IMR-90 (cell line): ENCODE results near the gene ANKFY1. TPM values are rescaled to one million over a fixed set of nuclear protein-coding genes. Genes with fewer than 3 reads are reported as not detected.

ENCODE experiments used
- ATAC-seq: fragments of 200-7000 bp; cut with Tn5 transposase; 2 replicates; pipeline ENCODE4 v1.9.1; 2020; ENCODE audit warnings: low read depth, mild to moderate bottlenecking, moderate library complexity
- BruUV-seq: library from RNA; stranded (reverse); fragments of 400-500 nt; replicated peaks from 2 replicates; lab custom pipeline; 2021; lab: Mats Ljungman, UMichigan
- CTCF ChIA-PET: fragments of 300-600 bp; formaldehyde crosslinking; extraction: SDS; loops from one replicate; lab custom pipeline; 2021; ENCODE audit warnings: antibody characterized with exemption; lab: Yijun Ruan, JAX
- POLR2A ChIA-PET: fragments of 300-600 bp; sonication (Branson Sonifier 250); formaldehyde crosslinking; loops from one replicate; lab custom pipeline; 2022; ENCODE audit warnings: antibody characterized with exemption; ENCODE audit not compliant: unreplicated experiment; lab: Charles Lee
- DNase-seq: peaks from one replicate; pipeline ENCODE4 v3.0.0; 2013
- H2AFZ ChIP-seq: replicated peaks from 2 replicates; pipeline ENCODE3; 2013; ENCODE audit warnings: low read length, mild to moderate bottlenecking; ENCODE audit not compliant: poor library complexity
- H2AK5ac ChIP-seq: 2 replicates; pipeline ENCODE4 v1.6.1; 2013; ENCODE audit warnings: low read depth, low read length, inconsistent platforms
- H2AK9ac ChIP-seq: replicated peaks from 2 replicates; pipeline ENCODE3; 2013; ENCODE audit warnings: mild to moderate bottlenecking, low read depth, low read length, moderate library complexity; ENCODE audit not compliant: poor library complexity
- H2BK120ac ChIP-seq: 2 replicates; pipeline ENCODE4 v1.6.1; 2013; ENCODE audit warnings: low read depth, low read length, inconsistent platforms
- H2BK15ac ChIP-seq: 3 replicates; pipeline ENCODE4 v1.6.1; 2013; ENCODE audit warnings: low read depth, low read length, inconsistent platforms
- H2BK20ac ChIP-seq: 2 replicates; pipeline ENCODE4 v1.6.1; 2013; ENCODE audit warnings: low read depth, mild to moderate bottlenecking, inconsistent platforms, low read length, moderate library complexity
- H2BK5ac ChIP-seq: 2 replicates; pipeline ENCODE4 v1.6.1; 2013; ENCODE audit warnings: mild to moderate bottlenecking, low read depth, low read length, inconsistent platforms; ENCODE audit not compliant: poor library complexity, severe bottlenecking
- H3K14ac ChIP-seq: replicated peaks from 2 replicates; pipeline ENCODE4 v1.6.1; 2013; ENCODE audit warnings: low read depth, low read length, inconsistent platforms
- H3K18ac ChIP-seq: 2 replicates; pipeline ENCODE4 v1.6.1; 2013; ENCODE audit warnings: low read depth, low read length, control low read depth
- H3K23ac ChIP-seq: 2 replicates; pipeline ENCODE4 v1.6.1; 2013; ENCODE audit warnings: low read depth, low read length, inconsistent platforms
- H3K27ac ChIP-seq: 2 replicates; pipeline ENCODE4 v1.5.1; 2013; ENCODE audit warnings: mild to moderate bottlenecking, control low read depth, low read length; ENCODE audit not compliant: insufficient read depth
- H3K27me3 ChIP-seq: 2 replicates; pipeline ENCODE4 v1.6.1; 2013; ENCODE audit warnings: low read length; ENCODE audit not compliant: control insufficient read depth, insufficient read depth
- H3K36me3 ChIP-seq: 2 replicates; pipeline ENCODE4 v1.6.1; 2013; ENCODE audit warnings: low read length, mixed read lengths; ENCODE audit not compliant: control insufficient read depth, insufficient read depth
- H3K4ac ChIP-seq: 2 replicates; pipeline ENCODE4 v1.6.1; 2013; ENCODE audit warnings: low read depth, low read length, inconsistent platforms
- H3K4me1 ChIP-seq: 2 replicates; pipeline ENCODE4 v1.6.1; 2013; ENCODE audit warnings: low read length, mixed read lengths; ENCODE audit not compliant: control insufficient read depth, insufficient read depth
- H3K4me2 ChIP-seq: 2 replicates; pipeline ENCODE4 v1.6.1; 2013; ENCODE audit warnings: low read depth, mild to moderate bottlenecking, control low read depth, low read length, moderate library complexity
- H3K4me3 ChIP-seq: 2 replicates; pipeline ENCODE4 v1.5.1; 2013; ENCODE audit warnings: low read depth, mild to moderate bottlenecking, control low read depth, low read length, moderate library complexity; ENCODE audit not compliant: insufficient read depth
- H3K56ac ChIP-seq: 2 replicates; pipeline ENCODE4 v1.6.1; 2013; ENCODE audit warnings: low read length, inconsistent platforms; ENCODE audit not compliant: insufficient read depth; ENCODE audit errors: extremely low read depth
- H3K79me1 ChIP-seq, 2 experiments: 2 replicates each; pipeline ENCODE4 v1.6.1; 2013; ENCODE audit warnings: low read length in 2 of 2, inconsistent platforms in 1 of 2, low read depth in 1 of 2
- H3K9ac ChIP-seq: 2 replicates; pipeline ENCODE4 v1.6.1; 2013; ENCODE audit warnings: low read depth, low read length, control low read depth
- H3K9me1 ChIP-seq: 2 replicates; pipeline ENCODE4 v1.6.1; 2013; ENCODE audit warnings: low read length, inconsistent platforms; ENCODE audit not compliant: insufficient read depth
- H3K9me3 ChIP-seq: 2 replicates; pipeline ENCODE4 v1.6.1; 2013; ENCODE audit warnings: low read length; ENCODE audit not compliant: control insufficient read depth, insufficient read depth
- H4K20me1 ChIP-seq: 2 replicates; pipeline ENCODE4 v1.6.1; 2013; ENCODE audit warnings: low read length, inconsistent platforms; ENCODE audit not compliant: insufficient read depth
- H4K5ac ChIP-seq: 2 replicates; pipeline ENCODE4 v1.6.1; 2013; ENCODE audit warnings: mild to moderate bottlenecking, low read depth, low read length, control low read depth
- H4K8ac ChIP-seq, 2 experiments: 2 replicates each; pipeline ENCODE4 v1.6.1; 2013; ENCODE audit warnings: low read depth in 2 of 2, low read length in 2 of 2, control low read depth in 1 of 2, inconsistent platforms in 1 of 2
- H4K91ac ChIP-seq: 2 replicates; pipeline ENCODE4 v1.6.1; 2013; ENCODE audit warnings: low read depth, low read length, inconsistent platforms; ENCODE audit not compliant: insufficient read depth
- BHLHE40 ChIP-seq: fragments of 150-350 bp; IDR thresholded peaks from 2 replicates; pipeline ENCODE4 v1.6.1; 2016; ENCODE audit warnings: mild to moderate bottlenecking, low read depth, low read length
- CHD1 ChIP-seq: IDR thresholded peaks from 2 replicates; pipeline ENCODE4 v1.6.1; 2012; ENCODE audit warnings: low read depth, low read length, improper control_type of control experiment
- FOS ChIP-seq: fragments of 150-350 bp; IDR thresholded peaks from 2 replicates; pipeline ENCODE4 v1.6.1; 2016; ENCODE audit warnings: low read depth, low read length
- MAFK ChIP-seq: IDR thresholded peaks from 2 replicates; pipeline ENCODE4 v1.6.1; 2012; ENCODE audit warnings: low read depth, low read length, improper control_type of control experiment
- MAZ ChIP-seq: IDR thresholded peaks from 2 replicates; pipeline ENCODE4 v1.6.1; 2012; ENCODE audit warnings: low read depth, mild to moderate bottlenecking, low read length, improper control_type of control experiment, moderate library complexity, borderline replicate concordance
- MXI1 ChIP-seq: IDR thresholded peaks from 2 replicates; pipeline ENCODE4 v1.6.1; 2012; ENCODE audit warnings: low read depth, mild to moderate bottlenecking, low read length, moderate library complexity, borderline replicate concordance
- POLR2A ChIP-seq: IDR thresholded peaks from 2 replicates; pipeline ENCODE4 v1.6.1; 2012; ENCODE audit warnings: mild to moderate bottlenecking, low read depth, low read length
- RAD21 ChIP-seq: IDR thresholded peaks from 2 replicates; pipeline ENCODE4 v1.6.1; 2012; ENCODE audit warnings: low read length, improper control_type of control experiment
- RCOR1 ChIP-seq: IDR thresholded peaks from 2 replicates; pipeline ENCODE4 v1.6.1; 2012; ENCODE audit warnings: mild to moderate bottlenecking, low read length, improper control_type of control experiment; ENCODE audit not compliant: insufficient replicate concordance
- SMC3 ChIP-seq: fragments of 150-350 bp; IDR thresholded peaks from 2 replicates; pipeline ENCODE4 v1.6.1; 2016; ENCODE audit warnings: low read depth, mild to moderate bottlenecking, antibody characterized with exemption, low read length, moderate library complexity
- WGBS, 2 experiments: methylation state at CpG; one replicate each; pipeline versions ENCODE4 v1.1.5 to v1.1.7; 2013; ENCODE audit warnings: missing lambda C conversion rate in 2 of 2; ENCODE audit not compliant: insufficient read length in 1 of 2; ENCODE audit errors: extremely low coverage in 2 of 2; 5-methylcytosine and 5-hydroxymethylcytosine counted together
- dilution Hi-C: fragments of 300-500 bp; cut with HindIII; formaldehyde crosslinking; loops from one replicate; pipeline ENCODE4 v1.14.3; 2018; ENCODE audit warnings: low sequenced_read_pairs; ENCODE audit not compliant: unreplicated experiment
- in situ Hi-C: fragments of 300-500 bp; cut with MboI; formaldehyde crosslinking; loops from 3 replicates; pipeline ENCODE4 v1.14.3; 2019; ENCODE audit warnings: low sequenced_read_pairs, inconsistent platforms, mixed read lengths
- intact Hi-C: fragments of 100-400 bp; cut with micrococcal nuclease; formaldehyde crosslinking; loops from 2 replicates; pipeline ENCODE4 v1.10.0; 2022
- polyA plus RNA-seq, 3 experiments: library from polyadenylated mRNA; depleted of rRNA; stranded (reverse); fragments of >200 nt; gene quantifications; 2 replicates each; pipeline ENCODE4 v1.2.3, GENCODE V29; 2012; ENCODE audit warnings: low replicate concordance in 1 of 3
- total RNA-seq: library from RNA; depleted of rRNA; stranded (reverse); fragments of >200 nt; gene quantifications from 2 replicates; pipeline ENCODE4 v1.2.3, GENCODE V29; 2012
- TF ChIP-seq, protein P1 (sequence below): conservative IDR thresholded peaks from 2 replicates; pipeline ENCODE4 v1.5.1; 2012; ENCODE audit warnings: mild to moderate bottlenecking, low read depth, low read length, improper control_type of control experiment
- TF ChIP-seq, protein P2 (sequence below): fragments of 150-350 bp; IDR thresholded peaks from 2 replicates; pipeline ENCODE4 v1.6.1; 2016; ENCODE audit warnings: low read depth, mild to moderate bottlenecking, low read length, moderate library complexity, borderline replicate concordance
- TF ChIP-seq, protein P3 (sequence below): fragments of 150-350 bp; IDR thresholded peaks from 2 replicates; pipeline ENCODE4 v1.6.1; 2017; ENCODE audit warnings: mild to moderate bottlenecking, antibody characterized with exemption, low read length, low read depth

ANKFY1 gene
- total and polyA plus RNA-seq, 2 of the 4 experiments (the other 2 are of a cell fraction), result 32.3 to 48.9 TPM

DNA sequence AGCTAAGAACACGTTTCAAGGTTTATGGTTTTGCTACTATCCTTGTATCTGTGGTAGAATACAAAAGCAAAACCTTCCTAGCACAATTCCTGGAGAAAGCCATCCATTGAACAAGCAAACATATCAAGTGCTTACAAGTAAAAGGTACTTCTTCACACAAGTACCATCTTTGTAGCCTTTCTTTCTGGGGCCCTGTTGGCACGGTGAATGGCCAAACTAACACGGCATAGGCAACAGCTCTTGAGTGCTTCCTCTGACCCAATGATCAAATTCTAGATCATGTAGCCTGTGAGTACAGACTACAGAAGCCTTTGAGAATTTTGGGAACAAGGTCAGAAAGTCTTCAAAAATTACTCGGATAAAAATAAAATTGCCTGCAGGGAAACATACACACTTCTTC lies 57.9 kb downstream of the ANKFY1 start:
- H3K4me2 ChIP-seq, result no peak overlapping the region
- H3K36me3 ChIP-seq, result peaks cover 22% of the 10 kb centered on the region
- no peak overlapping the region for H3K18ac ChIP-seq
- H3K79me1 ChIP-seq, result peaks cover 14 to 37% of the 10 kb centered on the region in 2 experiments; a peak in 3 of 4 replicates
- DNase-seq, result no peak
- H4K5ac ChIP-seq, result no peak overlapping the region
- no peak overlapping the region for H2AK9ac ChIP-seq
- no peak overlapping the region for H2BK15ac ChIP-seq
- H3K27ac ChIP-seq, result no peak overlapping the region
- peaks cover 15% of the 10 kb centered on the region for H4K20me1 ChIP-seq
- ATAC-seq, result no peak
- no peak overlapping the region for H2BK120ac ChIP-seq
- no peak overlapping the region for H2AFZ ChIP-seq
- ChIA-PET POLR2A (interaction anchor here (0.6 kb wide), 1 partner anchor 16 kb away, joined by 6 read pairs; no protein-coding TSS in a partner anchor), CTCF (interaction anchor here (2.1 kb wide), 1 partner anchor 207 kb away, joined by 4 read pairs; no protein-coding TSS in a partner anchor)
- H3K23ac ChIP-seq, result no peak overlapping the region
- no peak overlapping the region for H3K4ac ChIP-seq
- no peak overlapping the region for H4K8ac ChIP-seq
- H3K56ac ChIP-seq, result no peak overlapping the region
- no peak overlapping the region for H4K91ac ChIP-seq
- no peaks in the 10 kb centered on the region for H3K9me1 ChIP-seq
- dilution Hi-C loops, result no loop called here
- in situ Hi-C loops, result loop anchor here (5.0 kb wide), 1 partner anchor 206 kb away; no protein-coding TSS in a partner anchor
- H2BK5ac ChIP-seq, result no peak overlapping the region
- H3K4me3 ChIP-seq, result no peak overlapping the region
- TF ChIP-seq RCOR1 (no peak), MXI1 (no peak), MAZ (no peak), MAFK (no peak), RAD21 (no peak), BHLHE40 (no peak), FOS (no peak), SMC3 (no peak), POLR2A (no peak), CHD1 (no peak)
- TF ChIP-seq, protein P1, sequence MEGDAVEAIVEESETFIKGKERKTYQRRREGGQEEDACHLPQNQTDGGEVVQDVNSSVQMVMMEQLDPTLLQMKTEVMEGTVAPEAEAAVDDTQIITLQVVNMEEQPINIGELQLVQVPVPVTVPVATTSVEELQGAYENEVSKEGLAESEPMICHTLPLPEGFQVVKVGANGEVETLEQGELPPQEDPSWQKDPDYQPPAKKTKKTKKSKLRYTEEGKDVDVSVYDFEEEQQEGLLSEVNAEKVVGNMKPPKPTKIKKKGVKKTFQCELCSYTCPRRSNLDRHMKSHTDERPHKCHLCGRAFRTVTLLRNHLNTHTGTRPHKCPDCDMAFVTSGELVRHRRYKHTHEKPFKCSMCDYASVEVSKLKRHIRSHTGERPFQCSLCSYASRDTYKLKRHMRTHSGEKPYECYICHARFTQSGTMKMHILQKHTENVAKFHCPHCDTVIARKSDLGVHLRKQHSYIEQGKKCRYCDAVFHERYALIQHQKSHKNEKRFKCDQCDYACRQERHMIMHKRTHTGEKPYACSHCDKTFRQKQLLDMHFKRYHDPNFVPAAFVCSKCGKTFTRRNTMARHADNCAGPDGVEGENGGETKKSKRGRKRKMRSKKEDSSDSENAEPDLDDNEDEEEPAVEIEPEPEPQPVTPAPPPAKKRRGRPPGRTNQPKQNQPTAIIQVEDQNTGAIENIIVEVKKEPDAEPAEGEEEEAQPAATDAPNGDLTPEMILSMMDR, result no peak
- TF ChIP-seq, protein P2, sequence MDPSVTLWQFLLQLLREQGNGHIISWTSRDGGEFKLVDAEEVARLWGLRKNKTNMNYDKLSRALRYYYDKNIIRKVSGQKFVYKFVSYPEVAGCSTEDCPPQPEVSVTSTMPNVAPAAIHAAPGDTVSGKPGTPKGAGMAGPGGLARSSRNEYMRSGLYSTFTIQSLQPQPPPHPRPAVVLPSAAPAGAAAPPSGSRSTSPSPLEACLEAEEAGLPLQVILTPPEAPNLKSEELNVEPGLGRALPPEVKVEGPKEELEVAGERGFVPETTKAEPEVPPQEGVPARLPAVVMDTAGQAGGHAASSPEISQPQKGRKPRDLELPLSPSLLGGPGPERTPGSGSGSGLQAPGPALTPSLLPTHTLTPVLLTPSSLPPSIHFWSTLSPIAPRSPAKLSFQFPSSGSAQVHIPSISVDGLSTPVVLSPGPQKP, result no peak
- TF ChIP-seq, protein P3, sequence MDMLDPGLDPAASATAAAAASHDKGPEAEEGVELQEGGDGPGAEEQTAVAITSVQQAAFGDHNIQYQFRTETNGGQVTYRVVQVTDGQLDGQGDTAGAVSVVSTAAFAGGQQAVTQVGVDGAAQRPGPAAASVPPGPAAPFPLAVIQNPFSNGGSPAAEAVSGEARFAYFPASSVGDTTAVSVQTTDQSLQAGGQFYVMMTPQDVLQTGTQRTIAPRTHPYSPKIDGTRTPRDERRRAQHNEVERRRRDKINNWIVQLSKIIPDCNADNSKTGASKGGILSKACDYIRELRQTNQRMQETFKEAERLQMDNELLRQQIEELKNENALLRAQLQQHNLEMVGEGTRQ, result no peak
- no peak overlapping the region for H2AK5ac ChIP-seq
- H3K14ac ChIP-seq, result no peak overlapping the region
- peaks cover 4% of the 10 kb centered on the region for H3K4me1 ChIP-seq
- H3K9me3 ChIP-seq, result no peaks in the 10 kb centered on the region
- H2BK20ac ChIP-seq, result no peak overlapping the region
- H3K27me3 ChIP-seq, result no peaks in the 10 kb centered on the region
- no TSS peak for BruUV-seq
- H3K9ac ChIP-seq, result no peak overlapping the region
- intact Hi-C loops, result no loop called here
- WGBS, 2 experiments, result no CpG with 5 or more reads among the region's 4 CpGs
